Panc1 (cell line): ENCODE measurements around the gene RNF19B. TPM values are rescaled to one million over a fixed set of nuclear protein-coding genes. Genes with fewer than 3 reads are reported as not detected.

ENCODE experiments used
- ATAC-seq: fragments of 200-7000 bp; cut with Tn5 transposase; 2 replicates; pipeline ENCODE4 v1.9.1; 2020; ENCODE audit warnings: mild to moderate bottlenecking, moderate library complexity
- BruUV-seq: library from RNA; stranded (reverse); fragments of 400-500 nt; replicated peaks from 2 replicates; lab custom pipeline; 2021; lab: Mats Ljungman, UMichigan
- CTCF ChIA-PET: fragments of 300-600 bp; sonication (Branson Sonifier 250); formaldehyde crosslinking; loops from one replicate; lab custom pipeline; 2022; ENCODE audit warnings: antibody characterized with exemption; lab: Charles Lee
- POLR2A ChIA-PET: fragments of 300-600 bp; sonication (Branson Sonifier 250); formaldehyde crosslinking; loops from one replicate; lab custom pipeline; 2022; ENCODE audit warnings: antibody characterized with exemption; lab: Charles Lee
- DNase-seq: peaks from one replicate; pipeline ENCODE4 v3.0.0-alpha.2; 2010; ENCODE audit warnings: low read depth, low spot score
- H3K27ac ChIP-seq: 2 replicates; pipeline ENCODE4 v1.5.1; 2011; ENCODE audit warnings: mild to moderate bottlenecking, low read length, inconsistent platforms
- H3K27me3 ChIP-seq: fragments of 200-500 bp; sonication (Bioruptor generic); 2 replicates; pipeline ENCODE4 v1.6.0; 2014; ENCODE audit warnings: low read length, inconsistent platforms; ENCODE audit not compliant: control insufficient read depth, insufficient read depth
- H3K36me3 ChIP-seq: fragments of 200-500 bp; sonication (Bioruptor generic); 2 replicates; pipeline ENCODE4 v1.5.1; 2014; ENCODE audit warnings: inconsistent platforms, mild to moderate bottlenecking, low read length, moderate library complexity; ENCODE audit not compliant: control insufficient read depth, insufficient read depth
- H3K4me1 ChIP-seq: 2 replicates; pipeline ENCODE4 v1.5.1; 2011; ENCODE audit warnings: inconsistent platforms, mild to moderate bottlenecking, low read length, moderate library complexity; ENCODE audit not compliant: control insufficient read depth, insufficient read depth
- H3K4me3 ChIP-seq, 2 experiments: 2 replicates each; pipeline ENCODE4 v1.5.1; 2011 to 2012; ENCODE audit warnings: low read depth in 2 of 2, low read length in 2 of 2, mild to moderate bottlenecking in 2 of 2, inconsistent platforms in 1 of 2, moderate library complexity in 1 of 2
- H3K9me3 ChIP-seq: fragments of 200-500 bp; sonication (Bioruptor generic); 2 replicates; pipeline ENCODE4 v1.5.1; 2014; ENCODE audit warnings: low read depth, mild to moderate bottlenecking, inconsistent platforms, low read length, moderate library complexity; ENCODE audit not compliant: control insufficient read depth, insufficient read depth
- POLR2AphosphoS5 ChIP-seq: IDR thresholded peaks from 2 replicates; pipeline ENCODE4 v1.6.1; 2012; ENCODE audit warnings: mild to moderate bottlenecking, low read depth, low read length, moderate library complexity
- SIN3A ChIP-seq: IDR thresholded peaks from 2 replicates; pipeline ENCODE4 v1.6.1; 2012; ENCODE audit warnings: low read depth, mild to moderate bottlenecking, low read length, moderate library complexity, borderline replicate concordance; ENCODE audit not compliant: insufficient read depth
- TCF7L2 ChIP-seq: IDR thresholded peaks from 2 replicates; pipeline ENCODE4 v1.6.1; 2011; ENCODE audit warnings: mild to moderate bottlenecking, low read depth, low read length, inconsistent platforms
- in situ Hi-C: cut with HindIII; loops from 2 replicates; pipeline ENCODE4 v1.10.0; 2016; ENCODE audit warnings: low sequenced_read_pairs, low pct_unique_long_range_greater_than_20kb
- intact Hi-C: fragments of 100-400 bp; cut with micrococcal nuclease; formaldehyde crosslinking; loops from one replicate; pipeline ENCODE4 v1.10.0; 2022; ENCODE audit not compliant: unreplicated experiment
- total RNA-seq: library from RNA; stranded (reverse); gene quantifications from one replicate; pipeline ENCODE4 v1.2.1, GENCODE V29; 2021; ENCODE audit not compliant: unreplicated experiment
- TF ChIP-seq, protein P1 (sequence below), 2 experiments: IDR thresholded peaks; 2 replicates each; pipeline ENCODE4 v1.6.1; 2011 to 2012; ENCODE audit warnings: low read depth in 2 of 2, control low read depth in 1 of 2, low read length in 1 of 2, mild to moderate bottlenecking in 1 of 2, moderate library complexity in 1 of 2; ENCODE audit not compliant: insufficient read depth in 1 of 2
- TF ChIP-seq, protein P2 (sequence below): fragments of 450-650 bp; IDR thresholded peaks from 2 replicates; pipeline ENCODE4 v1.5.1; 2017; ENCODE audit warnings: mild to moderate bottlenecking

Gene RNF19B
- total RNA-seq, 1 experiment from 2014 or later = 29.1 TPM

DNA sequence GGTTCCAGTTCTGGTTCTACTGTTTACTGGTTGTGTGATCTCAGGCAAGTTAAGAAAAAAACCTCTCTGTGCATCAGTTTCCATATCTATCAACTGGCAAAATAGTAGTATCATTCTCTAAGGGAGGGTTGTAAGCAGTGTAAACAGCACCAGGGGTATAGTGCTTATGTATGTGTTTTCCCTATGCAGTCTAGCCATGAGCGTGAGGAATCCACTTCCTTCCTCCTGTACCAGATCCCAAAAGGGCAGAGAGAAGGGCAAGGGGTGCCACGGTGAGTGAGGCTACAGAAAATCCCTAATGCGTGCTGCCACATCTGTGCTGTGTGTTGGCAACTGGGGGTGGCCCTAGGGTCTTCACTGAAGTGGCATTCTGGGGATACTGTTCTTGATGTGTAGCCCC is 18.4 kb upstream of the RNF19B start:
- in situ Hi-C loops (no loop called here), intact Hi-C loops (no loop called here)
- ChIA-PET POLR2A (no interaction called here), CTCF (no interaction called here)
- no peak overlapping the region for H3K4me3 ChIP-seq
- DNase-seq = no peak
- H3K27ac ChIP-seq = no peak overlapping the region
- H3K36me3 ChIP-seq = no peaks in the 10 kb centered on the region
- peaks cover 14% of the 10 kb centered on the region for H3K4me1 ChIP-seq
- TF ChIP-seq, protein P1, sequence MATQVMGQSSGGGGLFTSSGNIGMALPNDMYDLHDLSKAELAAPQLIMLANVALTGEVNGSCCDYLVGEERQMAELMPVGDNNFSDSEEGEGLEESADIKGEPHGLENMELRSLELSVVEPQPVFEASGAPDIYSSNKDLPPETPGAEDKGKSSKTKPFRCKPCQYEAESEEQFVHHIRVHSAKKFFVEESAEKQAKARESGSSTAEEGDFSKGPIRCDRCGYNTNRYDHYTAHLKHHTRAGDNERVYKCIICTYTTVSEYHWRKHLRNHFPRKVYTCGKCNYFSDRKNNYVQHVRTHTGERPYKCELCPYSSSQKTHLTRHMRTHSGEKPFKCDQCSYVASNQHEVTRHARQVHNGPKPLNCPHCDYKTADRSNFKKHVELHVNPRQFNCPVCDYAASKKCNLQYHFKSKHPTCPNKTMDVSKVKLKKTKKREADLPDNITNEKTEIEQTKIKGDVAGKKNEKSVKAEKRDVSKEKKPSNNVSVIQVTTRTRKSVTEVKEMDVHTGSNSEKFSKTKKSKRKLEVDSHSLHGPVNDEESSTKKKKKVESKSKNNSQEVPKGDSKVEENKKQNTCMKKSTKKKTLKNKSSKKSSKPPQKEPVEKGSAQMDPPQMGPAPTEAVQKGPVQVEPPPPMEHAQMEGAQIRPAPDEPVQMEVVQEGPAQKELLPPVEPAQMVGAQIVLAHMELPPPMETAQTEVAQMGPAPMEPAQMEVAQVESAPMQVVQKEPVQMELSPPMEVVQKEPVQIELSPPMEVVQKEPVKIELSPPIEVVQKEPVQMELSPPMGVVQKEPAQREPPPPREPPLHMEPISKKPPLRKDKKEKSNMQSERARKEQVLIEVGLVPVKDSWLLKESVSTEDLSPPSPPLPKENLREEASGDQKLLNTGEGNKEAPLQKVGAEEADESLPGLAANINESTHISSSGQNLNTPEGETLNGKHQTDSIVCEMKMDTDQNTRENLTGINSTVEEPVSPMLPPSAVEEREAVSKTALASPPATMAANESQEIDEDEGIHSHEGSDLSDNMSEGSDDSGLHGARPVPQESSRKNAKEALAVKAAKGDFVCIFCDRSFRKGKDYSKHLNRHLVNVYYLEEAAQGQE (IDR thresholded peaks at IDR 0.05; ENCODE audit: insufficient read depth in 1 of 2, low read depth in 2 of 2, low read length in 1 of 2) = no peak
- TF ChIP-seq POLR2AphosphoS5 (no peak), SIN3A (no peak), TCF7L2 (no peak)
- TF ChIP-seq, protein P2, sequence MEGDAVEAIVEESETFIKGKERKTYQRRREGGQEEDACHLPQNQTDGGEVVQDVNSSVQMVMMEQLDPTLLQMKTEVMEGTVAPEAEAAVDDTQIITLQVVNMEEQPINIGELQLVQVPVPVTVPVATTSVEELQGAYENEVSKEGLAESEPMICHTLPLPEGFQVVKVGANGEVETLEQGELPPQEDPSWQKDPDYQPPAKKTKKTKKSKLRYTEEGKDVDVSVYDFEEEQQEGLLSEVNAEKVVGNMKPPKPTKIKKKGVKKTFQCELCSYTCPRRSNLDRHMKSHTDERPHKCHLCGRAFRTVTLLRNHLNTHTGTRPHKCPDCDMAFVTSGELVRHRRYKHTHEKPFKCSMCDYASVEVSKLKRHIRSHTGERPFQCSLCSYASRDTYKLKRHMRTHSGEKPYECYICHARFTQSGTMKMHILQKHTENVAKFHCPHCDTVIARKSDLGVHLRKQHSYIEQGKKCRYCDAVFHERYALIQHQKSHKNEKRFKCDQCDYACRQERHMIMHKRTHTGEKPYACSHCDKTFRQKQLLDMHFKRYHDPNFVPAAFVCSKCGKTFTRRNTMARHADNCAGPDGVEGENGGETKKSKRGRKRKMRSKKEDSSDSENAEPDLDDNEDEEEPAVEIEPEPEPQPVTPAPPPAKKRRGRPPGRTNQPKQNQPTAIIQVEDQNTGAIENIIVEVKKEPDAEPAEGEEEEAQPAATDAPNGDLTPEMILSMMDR = no peak
- BruUV-seq = no TSS peak
- H3K9me3 ChIP-seq = no peaks in the 10 kb centered on the region
- H3K27me3 ChIP-seq = no peaks in the 10 kb centered on the region
- no peak for ATAC-seq

DNA sequence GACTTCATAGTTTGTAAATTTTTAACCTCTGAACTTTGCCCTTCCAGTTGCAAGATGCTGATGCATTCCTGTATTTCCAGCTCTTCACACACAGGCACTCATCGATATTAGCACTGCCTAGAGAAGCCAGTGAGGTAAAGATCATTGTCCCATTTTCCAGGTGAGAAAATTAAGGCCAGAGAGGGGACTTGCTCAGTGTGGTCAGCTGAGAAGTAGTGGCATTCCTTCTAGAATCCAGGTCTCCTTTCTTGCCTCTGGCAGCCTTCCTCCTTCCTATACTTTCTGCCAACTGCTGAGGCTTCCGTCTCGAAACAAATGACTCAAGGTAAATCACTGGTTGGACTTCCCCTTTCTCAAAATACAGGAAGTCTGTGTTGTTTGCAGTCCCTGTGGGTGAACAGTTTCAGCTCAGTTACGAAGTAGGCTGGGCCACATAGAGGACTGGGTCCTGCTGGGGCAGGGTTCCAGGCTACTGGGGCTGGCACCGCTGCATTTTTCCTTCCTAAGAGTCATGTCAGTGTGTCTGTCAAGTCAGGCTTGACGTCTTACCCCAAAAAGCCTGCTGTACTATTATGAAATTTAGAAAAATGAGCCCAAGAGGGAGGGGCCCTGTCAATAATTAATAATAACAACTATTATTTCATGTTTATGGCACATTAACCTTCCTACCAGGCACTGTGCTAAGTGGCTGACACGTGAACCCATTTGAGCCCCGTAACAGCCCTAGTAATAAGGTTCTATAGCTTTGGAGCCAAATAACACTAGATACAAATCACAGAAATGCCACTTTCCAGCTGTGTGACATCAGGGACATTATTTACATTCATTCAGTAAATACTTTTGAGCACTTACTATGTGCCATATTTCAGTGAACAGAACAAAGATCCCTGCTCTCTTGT is 16.6 kb upstream of the RNF19B start:
- DNase-seq (peak; percentile 89), ATAC-seq (peak; percentile 95)
- Histone ChIP-seq H3K36me3 (no peaks in the 10 kb centered on the region), H3K27me3 (no peaks in the 10 kb centered on the region), H3K9me3 (no peaks in the 10 kb centered on the region), H3K27ac (peak overlapping the region; percentile 77), H3K4me3 (0 out of 4 replicates have a peak overlapping the region, but pooled peaks of 1 of the 2 experiments have one; percentile 10), H3K4me1 (peaks cover 14% of the 10 kb centered on the region)
- ChIA-PET POLR2A (no interaction called here), CTCF (interaction anchor here (0.6 kb wide), 1 partner anchor 98 kb away, joined by 5 read pairs; no protein-coding TSS in a partner anchor)
- TF ChIP-seq, protein P2 = no peak
- TF ChIP-seq TCF7L2 (no peak), SIN3A (no peak), POLR2AphosphoS5 (no peak; the same call in none of the 2 replicates)
- TF ChIP-seq, protein P1 (IDR thresholded peaks at IDR 0.05; ENCODE audit: insufficient read depth in 1 of 2, low read depth in 2 of 2, low read length in 1 of 2) = no peak
- BruUV-seq = no TSS peak
- intact Hi-C loops (no loop called here), in situ Hi-C loops (no loop called here)
